WERI-Rb-1 (cell line): ENCODE results near the gene EP300.

Source experiments
- DNase-seq: peaks from one replicate; pipeline ENCODE4 v3.0.0-alpha.2; 2020
- H3K27ac ChIP-seq: fragments of 250-450 bp; sonication (Bioruptor Pico); 2 replicates; pipeline ENCODE4 v1.5.1; 2020; ENCODE audit warnings: mild to moderate bottlenecking, moderate library complexity
- H3K27me3 ChIP-seq: fragments of 250-450 bp; sonication (Bioruptor Pico); 2 replicates; pipeline ENCODE4 v1.5.1; 2021; ENCODE audit warnings: mild to moderate bottlenecking, low read depth, moderate library complexity; ENCODE audit not compliant: insufficient read depth, severe bottlenecking
- H3K36me3 ChIP-seq: fragments of 250-450 bp; sonication (Bioruptor Pico); 2 replicates; pipeline ENCODE4 v1.5.1; 2020; ENCODE audit warnings: mild to moderate bottlenecking, moderate library complexity
- H3K4me3 ChIP-seq: 2 replicates; pipeline ENCODE4 v1.5.1; 2011; ENCODE audit warnings: low read depth, mild to moderate bottlenecking, control low read depth, low read length
- H3K9me3 ChIP-seq: fragments of 250-450 bp; sonication (Bioruptor Pico); 2 replicates; pipeline ENCODE4 v1.5.1; 2021; ENCODE audit warnings: mild to moderate bottlenecking, moderate library complexity; ENCODE audit not compliant: severe bottlenecking
- CTCF ChIP-seq: IDR thresholded peaks from 2 replicates; pipeline ENCODE4 v1.5.1; 2011; ENCODE audit warnings: low read depth, mild to moderate bottlenecking, control low read depth, inconsistent platforms, low read length

The EP300 gene

GRCh38 chr22:41070665-41071331 is 21.6 kb upstream of the EP300 start:
- no peaks in the 10 kb centered on the region for H3K36me3 ChIP-seq
- DNase-seq = no peak
- no peak overlapping the region for H3K27ac ChIP-seq
- no peak overlapping the region for H3K4me3 ChIP-seq
- TF ChIP-seq CTCF = no peak
- no peaks in the 10 kb centered on the region for H3K9me3 ChIP-seq
- no peaks in the 10 kb centered on the region for H3K27me3 ChIP-seq

- Histone ChIP-seq H3K27me3 (no peaks in the 10 kb centered on the region), H3K27ac (no peak overlapping the region), H3K4me3 (no peak overlapping the region), H3K9me3 (no peaks in the 10 kb centered on the region), H3K36me3 (no peaks in the 10 kb centered on the region)
- no peak for DNase-seq
- TF ChIP-seq CTCF = no peak
Observed at GRCh38 chr22:41074061-41074460, 18.3 kb upstream of the EP300 start.

GRCh38 chr22:41074466-41074865 is 17.9 kb upstream of the EP300 start:
- Histone ChIP-seq H3K4me3 (no peak overlapping the region), H3K36me3 (no peaks in the 10 kb centered on the region), H3K27me3 (no peaks in the 10 kb centered on the region), H3K27ac (no peak overlapping the region), H3K9me3 (no peaks in the 10 kb centered on the region)
- TF ChIP-seq CTCF = no peak
- no peak for DNase-seq

- no peak overlapping the region for H3K4me3 ChIP-seq
- no peak for DNase-seq
- H3K9me3 ChIP-seq = no peaks in the 10 kb centered on the region
- no peaks in the 10 kb centered on the region for H3K27me3 ChIP-seq
- no peak for TF ChIP-seq CTCF
- no peak overlapping the region for H3K27ac ChIP-seq
- no peaks in the 10 kb centered on the region for H3K36me3 ChIP-seq
Observed at GRCh38 chr22:41074941-41075710, 17.3 kb upstream of the EP300 start.

- no peak for TF ChIP-seq CTCF
- H3K36me3 ChIP-seq = no peaks in the 10 kb centered on the region
- no peaks in the 10 kb centered on the region for H3K27me3 ChIP-seq
- no peak for DNase-seq
- H3K27ac ChIP-seq = no peak overlapping the region
- no peaks in the 10 kb centered on the region for H3K9me3 ChIP-seq
- H3K4me3 ChIP-seq = no peak overlapping the region
Observed at GRCh38 chr22:41075946-41076345, 16.4 kb upstream of the EP300 start.
